GM19351 (cell line): Measurements from ENCODE around the gene RCOR1.

ENCODE experiments used
- ATAC-seq: cut with Tn5 transposase; IDR thresholded peaks from one replicate; pipeline ENCODE4 v1.9.1; 2021; ENCODE audit warnings: mild to moderate bottlenecking, moderate library complexity; ENCODE audit not compliant: unreplicated experiment

The RCOR1 gene

GRCh38 chr14:102771144-102771543, 178.7 kb downstream of the RCOR1 start:
- no peak for ATAC-seq

GRCh38 chr14:102772781-102773570, 180.5 kb downstream of the RCOR1 start:
- no peak for ATAC-seq

GRCh38 chr14:102774391-102775153, 182.1 kb downstream of the RCOR1 start:
- ATAC-seq: peak; percentile 41

- no peak for ATAC-seq
Measured at GRCh38 chr14:102775855-102776760, 183.7 kb downstream of the RCOR1 start.

GRCh38 chr14:102776761-102777710, 184.6 kb downstream of the RCOR1 start, which contains the start of gene TRAF3:
Gene TRAF3, plus strand, starts transcription at chr14:102777449. Its CDS starts 92,753 bp downstream, at chr14:102870202.
- ATAC-seq: peak; percentile 55

DNA sequence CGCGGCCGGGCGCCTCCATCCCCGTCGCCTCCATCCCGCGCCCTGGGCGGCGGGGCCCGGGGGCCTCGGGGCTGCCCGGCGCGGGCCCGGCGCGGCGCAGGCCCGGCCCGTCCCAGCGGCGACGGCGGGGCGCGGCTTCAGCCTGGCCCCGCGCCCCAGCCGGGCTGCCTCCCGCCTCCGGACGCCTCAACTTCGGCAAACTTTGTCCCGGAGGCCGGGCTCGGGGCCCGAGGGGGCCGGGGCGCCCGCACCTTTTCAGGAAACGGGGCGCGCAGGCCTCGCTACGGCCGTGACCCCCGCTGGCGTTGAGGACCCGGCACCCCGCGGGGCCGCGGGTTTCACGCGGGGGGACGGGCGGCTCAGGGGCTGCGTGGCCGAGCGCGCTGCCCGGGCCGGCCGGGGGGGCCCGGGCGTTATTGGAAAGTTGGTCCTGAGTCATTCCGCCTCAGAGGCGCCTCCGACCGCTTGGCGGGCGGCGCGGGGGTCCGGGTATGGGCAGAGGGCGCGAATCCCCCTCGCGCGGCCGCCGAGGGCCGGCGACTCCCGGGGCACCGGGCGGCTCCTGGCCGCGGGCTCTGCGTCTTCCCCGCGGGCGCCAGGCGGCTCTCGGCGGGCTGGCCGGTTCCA, 185.4 kb downstream of the RCOR1 start:
- peak; percentile 16 for ATAC-seq

- no peak for ATAC-seq
Measured at GRCh38 chr14:102778338-102779083, 186.1 kb downstream of the RCOR1 start.

- ATAC-seq: no peak
Measured at GRCh38 chr14:102779084-102779462, 186.6 kb downstream of the RCOR1 start.

DNA sequence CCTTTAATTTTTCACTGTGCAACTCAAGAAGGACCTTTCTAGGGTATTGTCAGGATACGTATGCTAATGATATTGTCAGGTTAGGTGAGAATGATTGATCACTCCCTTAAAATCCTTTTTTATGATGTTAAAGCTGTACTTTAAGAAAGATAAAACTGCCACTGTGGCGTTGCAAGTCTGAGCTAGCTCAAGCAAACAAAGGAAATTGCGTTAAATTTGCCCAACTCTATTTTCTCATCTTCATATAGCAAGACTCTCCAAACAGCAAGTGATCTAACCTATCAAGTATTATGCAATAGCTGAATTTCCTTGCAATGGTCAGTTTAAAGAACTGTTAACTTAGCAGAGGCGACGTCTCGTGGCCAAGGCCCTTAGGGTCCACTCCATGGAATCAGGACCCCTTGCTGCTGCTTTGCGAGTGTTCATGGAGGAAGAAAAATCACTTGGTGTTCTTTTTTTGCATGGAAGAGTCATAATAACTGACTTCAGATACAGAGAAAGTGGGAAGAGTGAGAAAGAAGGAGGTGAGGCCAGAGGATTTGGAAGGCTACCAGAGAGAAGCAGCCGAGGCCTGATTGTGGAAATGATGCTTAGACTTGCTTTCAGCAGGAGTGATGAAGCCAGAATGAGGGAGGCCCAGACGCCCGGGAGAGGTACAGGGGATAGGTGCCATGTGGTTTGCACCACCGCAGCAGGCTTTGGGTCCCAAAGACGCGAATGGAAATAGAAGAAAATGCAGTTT, 187.3 kb downstream of the RCOR1 start:
- ATAC-seq: no peak
